ENCODE results near the gene GIMAP8. TPM values are rescaled to one million over a fixed set of nuclear protein-coding genes. Genes with fewer than 3 reads are reported as not detected.
"Not testable (repeated sequence)": the region's sequence is repeated elsewhere in the genome, so short reads cannot be mapped to it uniquely, and the experiment has no call there.

Gene GIMAP8
- total RNA-seq, 1 experiment from 2014 or later, result 0.07 TPM

DNA sequence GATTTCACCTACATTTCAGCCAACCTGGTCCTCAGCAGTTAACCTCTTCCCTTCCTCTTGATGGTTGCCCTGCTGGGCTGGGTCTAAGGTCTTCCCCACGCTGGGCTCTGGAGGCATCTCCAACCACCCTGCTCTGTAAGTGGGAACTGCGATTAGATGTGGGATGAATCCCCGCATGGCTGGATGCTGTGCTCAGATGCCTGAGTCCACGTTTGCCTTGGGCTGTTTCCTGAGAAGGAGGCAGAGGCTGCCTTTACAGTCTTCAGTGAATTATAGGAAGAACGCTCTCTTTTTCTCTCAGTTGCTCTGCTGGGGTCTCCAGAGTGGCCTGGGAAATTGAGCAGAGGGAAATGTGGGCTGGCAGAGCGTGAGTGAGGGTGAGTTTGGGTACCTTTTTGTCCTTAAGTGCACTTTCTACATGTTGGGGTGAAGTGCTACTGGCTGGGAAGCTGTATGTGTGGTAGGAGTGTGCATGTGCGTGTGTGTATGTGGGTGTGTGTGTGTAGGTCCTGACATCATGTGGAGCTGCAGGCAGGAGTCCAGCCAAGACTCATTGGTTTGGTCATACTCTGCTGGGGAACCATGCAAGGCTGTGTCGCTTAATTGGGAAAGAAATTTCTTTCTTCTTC is 1.5 kb downstream of the GIMAP8 start:
- H3K4me3 Mint-ChIP-seq (ENCODE audit: unreplicated experiment), result no peak overlapping the region
- Histone ChIP-seq H3K4me1 (no peaks in the 10 kb centered on the region), H3K4me3 (ENCODE audit: low read depth, low read length) (no peak overlapping the region), H3K27me3 (replicated peaks; ENCODE audit: control insufficient read depth, insufficient read depth, low read length) (0 out of 2 replicates have a peak, but pooled peaks cover 2% of the 10 kb centered on the region), H3K9me3 (peaks cover 5% of the 10 kb centered on the region), H3K36me3 (ENCODE audit: control insufficient read depth, insufficient read depth, low read length) (no peaks in the 10 kb centered on the region)
- TF ChIP-seq, protein P1, sequence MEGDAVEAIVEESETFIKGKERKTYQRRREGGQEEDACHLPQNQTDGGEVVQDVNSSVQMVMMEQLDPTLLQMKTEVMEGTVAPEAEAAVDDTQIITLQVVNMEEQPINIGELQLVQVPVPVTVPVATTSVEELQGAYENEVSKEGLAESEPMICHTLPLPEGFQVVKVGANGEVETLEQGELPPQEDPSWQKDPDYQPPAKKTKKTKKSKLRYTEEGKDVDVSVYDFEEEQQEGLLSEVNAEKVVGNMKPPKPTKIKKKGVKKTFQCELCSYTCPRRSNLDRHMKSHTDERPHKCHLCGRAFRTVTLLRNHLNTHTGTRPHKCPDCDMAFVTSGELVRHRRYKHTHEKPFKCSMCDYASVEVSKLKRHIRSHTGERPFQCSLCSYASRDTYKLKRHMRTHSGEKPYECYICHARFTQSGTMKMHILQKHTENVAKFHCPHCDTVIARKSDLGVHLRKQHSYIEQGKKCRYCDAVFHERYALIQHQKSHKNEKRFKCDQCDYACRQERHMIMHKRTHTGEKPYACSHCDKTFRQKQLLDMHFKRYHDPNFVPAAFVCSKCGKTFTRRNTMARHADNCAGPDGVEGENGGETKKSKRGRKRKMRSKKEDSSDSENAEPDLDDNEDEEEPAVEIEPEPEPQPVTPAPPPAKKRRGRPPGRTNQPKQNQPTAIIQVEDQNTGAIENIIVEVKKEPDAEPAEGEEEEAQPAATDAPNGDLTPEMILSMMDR (IDR thresholded peaks at IDR 0.05; ENCODE audit: insufficient read depth in 1 of 2, low read depth in 1 of 2, low read length in 1 of 2, severe bottlenecking in 1 of 2, unreplicated experiment in 1 of 2), result no peak
- no peaks in the 10 kb centered on the region for H3K36me3 Mint-ChIP-seq (ENCODE audit: insufficient read depth, unreplicated experiment)
- DNase-seq, result no peak
- intact Hi-C loops (cut with micrococcal nuclease; ENCODE audit: unreplicated experiment), result no loop called here
- ChIA-PET CTCF (no interaction called here), POLR2A (no interaction called here)
- no TSS peak for BruUV-seq (replicated peaks)
- H3K27ac Mint-ChIP-seq (ENCODE audit: unreplicated experiment), result no peak overlapping the region
- peaks cover 10% of the 10 kb centered on the region for H3K9me3 Mint-ChIP-seq (ENCODE audit: unreplicated experiment)
- peaks cover 27% of the 10 kb centered on the region for H3K27me3 Mint-ChIP-seq (ENCODE audit: insufficient read depth, unreplicated experiment)
- peaks cover 7% of the 10 kb centered on the region for H3K4me1 Mint-ChIP-seq (ENCODE audit: low read depth, unreplicated experiment)

DNA sequence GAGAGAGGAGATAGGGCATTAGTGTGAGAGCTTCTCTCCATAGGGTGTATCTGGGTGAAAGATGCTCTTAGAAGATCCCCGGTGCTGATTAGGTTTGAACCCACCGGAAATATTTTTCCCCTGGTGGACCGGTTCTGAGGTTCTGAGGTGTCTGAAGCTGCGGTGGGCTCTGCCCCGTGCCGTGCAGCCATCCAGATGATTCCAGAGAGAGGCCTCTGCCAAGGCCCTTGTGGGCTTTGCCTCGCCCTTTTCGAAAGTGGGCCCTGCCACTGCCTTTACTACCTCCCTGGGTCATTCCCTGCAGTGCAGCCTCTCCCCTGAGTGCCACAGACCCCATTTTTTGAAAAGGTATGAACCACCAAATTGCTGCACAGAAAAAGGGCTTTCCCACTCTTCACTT is 2.8 kb downstream of the GIMAP8 start:
- peaks cover 10% of the 10 kb centered on the region for H3K9me3 Mint-ChIP-seq (ENCODE audit: unreplicated experiment)
- ChIA-PET CTCF (no interaction called here), POLR2A (no interaction called here)
- peaks cover 9% of the 10 kb centered on the region for H3K9me3 ChIP-seq
- intact Hi-C loops (cut with micrococcal nuclease; ENCODE audit: unreplicated experiment), result no loop called here
- TF ChIP-seq, protein P1 (IDR thresholded peaks at IDR 0.05; ENCODE audit: insufficient read depth in 1 of 2, low read depth in 1 of 2, low read length in 1 of 2, severe bottlenecking in 1 of 2, unreplicated experiment in 1 of 2), result no peak
- no peaks in the 10 kb centered on the region for H3K4me1 ChIP-seq
- H3K36me3 Mint-ChIP-seq (ENCODE audit: insufficient read depth, unreplicated experiment), result no peaks in the 10 kb centered on the region
- no peak overlapping the region for H3K4me3 ChIP-seq (ENCODE audit: low read depth, low read length)
- H3K36me3 ChIP-seq (ENCODE audit: control insufficient read depth, insufficient read depth, low read length), result no peaks in the 10 kb centered on the region
- peaks cover 7% of the 10 kb centered on the region for H3K4me1 Mint-ChIP-seq (ENCODE audit: low read depth, unreplicated experiment)
- 0 out of 2 replicates have a peak, but pooled peaks cover 2% of the 10 kb centered on the region for H3K27me3 ChIP-seq (replicated peaks; ENCODE audit: control insufficient read depth, insufficient read depth, low read length)
- H3K4me3 Mint-ChIP-seq (ENCODE audit: unreplicated experiment), result no peak overlapping the region
- H3K27me3 Mint-ChIP-seq (ENCODE audit: insufficient read depth, unreplicated experiment), result peaks cover 24% of the 10 kb centered on the region
- no peak overlapping the region for H3K27ac Mint-ChIP-seq (ENCODE audit: unreplicated experiment)
- no TSS peak for BruUV-seq (replicated peaks)
- no peak for DNase-seq

DNA sequence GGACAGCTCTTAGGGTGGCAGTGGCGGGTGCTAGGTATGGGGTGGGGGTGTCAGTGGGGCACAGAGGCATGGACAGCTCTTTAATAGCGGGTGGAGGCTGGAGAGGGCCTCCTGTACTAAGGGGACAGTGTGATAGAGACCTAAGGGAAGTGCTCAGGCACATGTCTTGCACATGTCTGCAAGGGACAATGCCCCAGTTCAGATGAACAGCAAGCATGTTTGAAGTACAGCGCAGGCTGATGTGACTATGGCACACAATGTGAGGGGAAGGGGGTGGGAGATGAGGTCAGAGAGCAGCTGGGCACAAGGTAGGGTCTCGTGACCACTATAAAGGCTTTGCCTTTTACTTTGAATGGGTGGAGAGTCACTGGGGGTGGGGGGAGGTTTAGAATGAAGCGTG is 3.5 kb downstream of the GIMAP8 start:
- CTCF ChIA-PET, result no interaction called here
- Histone ChIP-seq H3K4me3 (ENCODE audit: low read depth, low read length) (no peak overlapping the region), H3K27me3 (replicated peaks; ENCODE audit: control insufficient read depth, insufficient read depth, low read length) (0 out of 2 replicates have a peak, but pooled peaks cover 2% of the 10 kb centered on the region), H3K9me3 (peaks cover 9% of the 10 kb centered on the region), H3K36me3 (ENCODE audit: control insufficient read depth, insufficient read depth, low read length) (no peaks in the 10 kb centered on the region), H3K4me1 (no peaks in the 10 kb centered on the region)
- DNase-seq, result no peak
- Mint-ChIP-seq H3K27ac (ENCODE audit: unreplicated experiment) (no peak overlapping the region), H3K36me3 (ENCODE audit: insufficient read depth, unreplicated experiment) (no peaks in the 10 kb centered on the region), H3K9me3 (ENCODE audit: unreplicated experiment) (peaks cover 10% of the 10 kb centered on the region), H3K27me3 (ENCODE audit: insufficient read depth, unreplicated experiment) (peaks cover 19% of the 10 kb centered on the region), H3K4me3 (ENCODE audit: unreplicated experiment) (no peak overlapping the region), H3K4me1 (ENCODE audit: low read depth, unreplicated experiment) (peaks cover under 1% of the 10 kb centered on the region)
- BruUV-seq (replicated peaks), result no TSS peak
- intact Hi-C loops (cut with micrococcal nuclease; ENCODE audit: unreplicated experiment), result no loop called here
- TF ChIP-seq, protein P1 (IDR thresholded peaks at IDR 0.05; ENCODE audit: insufficient read depth in 1 of 2, low read depth in 1 of 2, low read length in 1 of 2, severe bottlenecking in 1 of 2, unreplicated experiment in 1 of 2), result no peak
- POLR2A ChIA-PET, result no interaction called here

DNA sequence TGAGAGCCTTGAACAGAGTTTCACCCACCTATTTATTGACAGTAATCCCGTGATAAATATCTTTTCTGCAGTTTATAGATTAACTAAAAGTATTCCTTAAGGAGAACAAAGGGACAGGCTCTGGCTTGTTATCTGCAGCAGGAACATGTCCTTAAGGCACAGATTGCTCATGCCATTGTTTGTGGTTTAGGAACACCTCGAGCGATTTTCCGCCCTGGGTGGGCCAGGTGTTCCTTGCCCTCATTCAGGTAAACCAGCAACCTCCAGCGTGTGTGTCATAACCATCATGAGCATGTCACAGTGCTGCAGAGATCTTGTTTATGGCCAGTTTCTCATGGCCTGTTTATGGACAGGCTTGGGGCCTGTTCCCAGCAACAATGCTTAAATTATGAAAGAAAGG is 6.6 kb downstream of the GIMAP8 start:
- CTCF ChIA-PET; H3K4me3 ChIP-seq (ENCODE audit: low read depth, low read length); H3K36me3 ChIP-seq (ENCODE audit: control insufficient read depth, insufficient read depth, low read length); intact Hi-C loops (cut with micrococcal nuclease; ENCODE audit: unreplicated experiment); DNase-seq; H3K27me3 ChIP-seq (replicated peaks; ENCODE audit: control insufficient read depth, insufficient read depth, low read length); POLR2A ChIA-PET; H3K27ac Mint-ChIP-seq (ENCODE audit: unreplicated experiment); H3K4me1 Mint-ChIP-seq (ENCODE audit: low read depth, unreplicated experiment); H3K36me3 Mint-ChIP-seq (ENCODE audit: insufficient read depth, unreplicated experiment); BruUV-seq (replicated peaks); H3K4me3 Mint-ChIP-seq (ENCODE audit: unreplicated experiment); H3K4me1 ChIP-seq; H3K27me3 Mint-ChIP-seq (ENCODE audit: insufficient read depth, unreplicated experiment); H3K9me3 ChIP-seq: not testable (repeated sequence)
- peaks cover 10% of the 10 kb centered on the region for H3K9me3 Mint-ChIP-seq (ENCODE audit: unreplicated experiment)

Data from Caco-2 (cell line).